ENCODE results near the gene ARHGAP10.

ARHGAP10 gene

DNA sequence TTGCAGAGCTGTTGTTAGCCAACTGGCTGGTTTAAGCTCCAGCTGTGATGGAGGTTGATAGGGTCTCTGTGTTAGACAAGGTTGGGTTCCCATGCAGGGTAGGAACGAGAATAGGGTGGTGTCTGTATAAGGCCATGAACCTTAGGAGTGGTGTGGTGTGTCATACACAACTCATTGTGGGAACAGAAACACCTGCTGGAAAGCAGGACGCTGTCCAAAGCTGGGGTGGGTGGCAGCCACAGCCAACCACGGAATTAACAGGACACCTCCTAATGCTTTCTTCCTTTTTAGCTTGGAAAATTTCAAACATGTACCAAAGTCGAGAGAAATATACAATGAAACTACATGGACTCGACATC, 94.4 kb downstream of the ARHGAP10 start:
- TF ChIP-seq, protein P1, sequence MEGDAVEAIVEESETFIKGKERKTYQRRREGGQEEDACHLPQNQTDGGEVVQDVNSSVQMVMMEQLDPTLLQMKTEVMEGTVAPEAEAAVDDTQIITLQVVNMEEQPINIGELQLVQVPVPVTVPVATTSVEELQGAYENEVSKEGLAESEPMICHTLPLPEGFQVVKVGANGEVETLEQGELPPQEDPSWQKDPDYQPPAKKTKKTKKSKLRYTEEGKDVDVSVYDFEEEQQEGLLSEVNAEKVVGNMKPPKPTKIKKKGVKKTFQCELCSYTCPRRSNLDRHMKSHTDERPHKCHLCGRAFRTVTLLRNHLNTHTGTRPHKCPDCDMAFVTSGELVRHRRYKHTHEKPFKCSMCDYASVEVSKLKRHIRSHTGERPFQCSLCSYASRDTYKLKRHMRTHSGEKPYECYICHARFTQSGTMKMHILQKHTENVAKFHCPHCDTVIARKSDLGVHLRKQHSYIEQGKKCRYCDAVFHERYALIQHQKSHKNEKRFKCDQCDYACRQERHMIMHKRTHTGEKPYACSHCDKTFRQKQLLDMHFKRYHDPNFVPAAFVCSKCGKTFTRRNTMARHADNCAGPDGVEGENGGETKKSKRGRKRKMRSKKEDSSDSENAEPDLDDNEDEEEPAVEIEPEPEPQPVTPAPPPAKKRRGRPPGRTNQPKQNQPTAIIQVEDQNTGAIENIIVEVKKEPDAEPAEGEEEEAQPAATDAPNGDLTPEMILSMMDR (IDR thresholded peaks at IDR 0.05; ENCODE audit: low read depth, low read length): no peak
- H3K4me3 ChIP-seq (ENCODE audit: low read depth, low read length): no peak overlapping the region

DNA sequence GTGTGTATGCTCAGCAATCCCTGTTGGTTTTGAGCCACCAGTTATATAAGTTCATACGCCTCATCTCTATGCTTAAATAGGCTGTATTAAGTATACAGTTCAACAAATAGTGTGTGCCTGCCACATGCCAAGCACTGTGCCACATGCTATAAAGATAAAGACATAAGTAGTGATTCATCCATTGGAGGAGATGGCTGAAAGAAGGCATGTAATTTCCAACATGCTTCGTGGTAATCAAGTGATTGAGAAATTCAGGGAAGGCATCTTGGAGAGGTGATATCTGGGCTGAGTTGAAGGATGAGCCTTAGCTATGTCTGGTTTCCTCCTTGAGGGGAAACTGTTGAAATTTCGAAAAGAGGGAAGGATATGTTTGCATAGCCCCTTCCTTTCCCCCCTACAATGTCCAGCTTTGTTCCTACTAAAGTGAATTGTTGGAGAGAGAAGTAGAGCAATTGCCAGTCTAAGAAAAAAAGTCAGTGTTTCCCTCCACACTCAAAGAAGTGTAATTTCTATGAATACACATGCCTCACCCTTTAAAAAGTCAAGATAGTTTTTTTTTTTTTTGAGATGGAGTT, 96.5 kb downstream of the ARHGAP10 start:
- TF ChIP-seq, protein P1 (IDR thresholded peaks at IDR 0.05; ENCODE audit: low read depth, low read length): no peak
- no peak overlapping the region for H3K4me3 ChIP-seq (ENCODE audit: low read depth, low read length)

DNA sequence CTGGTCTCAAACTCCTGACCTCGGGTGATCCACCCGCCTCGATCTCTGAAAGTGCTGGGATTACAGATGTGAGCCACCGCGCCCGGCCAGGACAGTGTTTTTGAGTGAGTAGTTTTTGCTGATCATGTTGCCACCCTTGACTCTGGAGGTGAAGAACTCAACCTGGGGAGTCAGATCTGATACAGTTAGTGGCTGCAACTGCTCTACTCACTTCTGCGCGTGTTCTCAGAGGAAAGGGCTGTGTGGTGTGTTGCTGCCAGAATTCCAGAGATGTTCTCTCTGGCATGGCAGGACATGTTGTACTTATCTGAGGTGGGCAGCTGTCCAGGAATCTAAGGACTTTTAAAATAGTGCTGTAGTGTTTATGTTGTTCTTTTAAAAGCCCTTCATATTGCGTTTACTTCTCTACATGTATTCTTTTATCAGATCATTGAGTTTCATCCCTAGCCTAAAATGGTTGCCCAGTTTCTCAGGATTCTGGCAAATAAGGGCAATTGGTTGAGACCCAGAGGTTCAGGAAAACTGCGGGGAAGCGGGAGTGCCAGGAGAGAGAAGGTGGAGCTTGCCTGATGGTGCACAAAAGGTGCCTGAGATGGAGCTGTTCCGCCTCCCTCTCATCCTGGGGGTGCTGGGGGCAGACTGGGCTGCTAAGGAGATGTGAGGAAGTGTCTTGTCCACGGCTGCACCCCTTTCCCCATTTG, 97.7 kb downstream of the ARHGAP10 start:
- no peak overlapping the region for H3K4me3 ChIP-seq (ENCODE audit: low read depth, low read length)
- TF ChIP-seq, protein P1 (IDR thresholded peaks at IDR 0.05; ENCODE audit: low read depth, low read length): no peak

DNA sequence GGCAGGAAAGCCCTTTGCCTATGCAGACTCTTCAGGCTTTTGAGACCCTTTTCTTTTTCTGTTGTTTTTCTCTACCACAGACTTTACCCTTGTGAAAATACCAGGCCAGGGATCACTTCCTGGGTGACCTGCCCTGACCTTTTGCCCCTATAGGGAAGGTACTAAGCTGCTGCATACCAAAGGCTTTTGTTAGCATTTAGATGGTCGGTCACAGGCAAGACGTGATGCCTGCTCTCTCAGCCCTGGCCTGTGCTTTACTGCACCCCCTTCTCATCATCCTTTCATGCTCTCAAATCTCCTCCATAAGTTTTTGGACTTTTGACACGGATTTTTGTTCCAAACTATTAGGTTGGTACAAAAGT, 98.2 kb downstream of the ARHGAP10 start:
- no peak overlapping the region for H3K4me3 ChIP-seq (ENCODE audit: low read depth, low read length)
- TF ChIP-seq, protein P1 (IDR thresholded peaks at IDR 0.05; ENCODE audit: low read depth, low read length): no peak

DNA sequence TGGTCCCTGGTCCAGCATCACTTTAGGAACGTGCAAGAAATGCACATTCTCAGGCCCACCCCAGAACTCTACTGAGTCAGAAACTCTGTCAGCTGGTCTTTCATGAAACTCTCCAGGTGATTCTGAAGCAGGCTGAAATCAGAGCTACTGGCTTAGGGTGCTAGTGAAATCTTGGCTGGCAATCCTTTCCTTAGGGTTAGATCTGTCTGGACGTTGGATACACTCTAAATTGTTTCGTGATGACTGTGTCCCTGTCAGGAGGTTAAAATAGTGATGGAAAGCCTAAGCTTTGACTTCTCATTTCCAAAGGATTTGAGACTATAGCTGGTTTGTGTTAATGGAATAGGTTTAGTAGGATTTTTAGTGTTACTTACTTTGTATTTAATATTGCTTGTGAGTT, 99.1 kb downstream of the ARHGAP10 start:
- H3K4me3 ChIP-seq (ENCODE audit: low read depth, low read length): no peak overlapping the region
- TF ChIP-seq, protein P1 (IDR thresholded peaks at IDR 0.05; ENCODE audit: low read depth, low read length): no peak

DNA sequence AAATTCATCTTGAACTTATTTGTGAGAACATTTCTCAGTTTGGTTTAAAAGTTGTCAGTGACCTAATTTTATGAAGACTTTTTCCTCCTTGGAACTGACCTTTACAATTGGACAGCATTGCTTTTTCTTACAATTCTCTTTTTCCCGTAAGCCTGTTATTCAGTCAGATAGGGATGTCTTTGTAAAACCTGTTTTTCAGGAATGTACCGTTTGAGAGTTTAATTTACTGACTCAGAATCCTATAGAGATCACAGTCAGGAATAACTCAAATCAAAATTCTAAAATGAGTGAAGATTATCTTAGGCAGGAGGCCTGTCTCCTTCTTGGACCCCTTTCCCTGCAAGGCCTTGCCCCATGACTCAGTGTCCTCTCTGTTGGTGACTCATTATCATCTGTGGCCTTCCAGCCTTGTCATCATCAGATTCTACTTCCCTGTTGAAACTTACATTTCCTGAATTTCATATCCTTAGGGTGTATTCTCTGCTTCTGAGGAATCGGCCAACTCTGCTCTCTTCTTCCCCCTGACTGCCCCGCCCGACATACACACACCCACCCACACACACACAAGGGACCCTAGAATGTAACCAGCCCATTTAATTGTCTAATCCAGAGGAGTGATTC, 99.8 kb downstream of the ARHGAP10 start:
- TF ChIP-seq, protein P1 (IDR thresholded peaks at IDR 0.05; ENCODE audit: low read depth, low read length): no peak
- no peak overlapping the region for H3K4me3 ChIP-seq (ENCODE audit: low read depth, low read length)

DNA sequence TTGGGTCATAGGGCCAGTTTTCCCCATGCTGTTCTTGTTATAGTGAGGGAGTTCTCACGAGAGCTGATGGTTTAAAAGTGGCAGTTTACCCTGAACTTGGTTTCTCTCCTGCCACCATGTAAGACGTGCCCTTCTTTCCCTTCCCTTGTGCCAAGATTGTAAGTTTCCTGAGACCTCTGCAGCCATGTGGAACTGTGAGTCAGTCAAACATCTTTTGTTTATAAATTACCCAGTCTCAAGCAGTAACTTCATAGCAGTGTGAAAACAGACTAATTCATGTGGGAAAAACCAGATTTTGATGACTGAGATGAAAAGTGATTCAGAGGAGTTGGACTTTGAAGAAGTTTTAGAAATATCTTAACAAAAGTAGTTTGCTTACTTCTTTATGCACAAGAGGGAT, 101.4 kb downstream of the ARHGAP10 start:
- no peak overlapping the region for H3K4me3 ChIP-seq (ENCODE audit: low read depth, low read length)
- TF ChIP-seq, protein P1 (IDR thresholded peaks at IDR 0.05; ENCODE audit: low read depth, low read length): no peak
